ENCODE data around the gene SDC4. TPM values are rescaled to one million over a fixed set of nuclear protein-coding genes. Genes with fewer than 3 reads are reported as not detected.

The SDC4 gene
- total and polyA plus RNA-seq, 9 of the 15 experiments (the other 6 are each of a cell fraction or from before 2014, with no cell fraction given), result 2.1 to 10.7 (median 6.3) TPM

GRCh38 chr20:45362804-45363610 lies 14.8 kb upstream of the SDC4 start, which contains the start of gene SYS1 (continued):
- TF ChIP-seq ZNF318 (IDR thresholded peaks at IDR 0.05; ENCODE audit: borderline replicate concordance in 1 of 2, low read depth in 1 of 2) (no peak), NR2C1 (IDR thresholded peaks at IDR 0.05) (peak; percentile 97), NR2C1 (tag; IDR thresholded peaks at IDR 0.05) (peak; percentile 98), MCM7 (IDR thresholded peaks at IDR 0.05) (no peak), RBBP5 (IDR thresholded peaks at IDR 0.05; ENCODE audit: borderline replicate concordance, insufficient read depth, low read length, poor library complexity, severe bottlenecking) (peak; percentile 61), CTCFL (IDR thresholded peaks at IDR 0.05; ENCODE audit: borderline replicate concordance, insufficient read depth, low read depth, low read length, poor library complexity, severe bottlenecking) (peak; percentile 84), ZNF124 (CRISPR knock-in tag; IDR thresholded peaks at IDR 0.05) (no peak), USF1 (CRISPR knock-in tag; IDR thresholded peaks at IDR 0.05) (no peak), GABPA (tag; conservative IDR thresholded peaks at IDR 0.05; ENCODE audit: low read depth) (peak; percentile 95), ARHGAP35 (IDR thresholded peaks at IDR 0.05; ENCODE audit: partially characterized antibody) (no peak), ZC3H4 (CRISPR knock-in tag; IDR thresholded peaks at IDR 0.05; ENCODE audit: borderline replicate concordance) (no peak), BCL6 (CRISPR knock-in tag; IDR thresholded peaks at IDR 0.05) (no peak), ZNF212 (CRISPR knock-in tag; IDR thresholded peaks at IDR 0.05) (no peak), SOX6 (IDR thresholded peaks at IDR 0.05) (peak; percentile 49), ZNF184 (CRISPR knock-in tag; IDR thresholded peaks at IDR 0.05) (no peak), EP400 (IDR thresholded peaks at IDR 0.05) (peak; percentile 95), ZNF133 (CRISPR knock-in tag; IDR thresholded peaks at IDR 0.05) (no peak), ZC3H11A (IDR thresholded peaks at IDR 0.05; ENCODE audit: low read depth, low read length) (no peak)

Data from K562 (cell line).